ENCODE measurements around the gene KCNAB1.
A peak's percentile ranks its signal among the peaks of the same experiment; 100 is the strongest.

- TF ChIP-seq POLR2A (IDR thresholded peaks at IDR 0.05; ENCODE audit: low read depth, low read length): no peak
- TF ChIP-seq CTCF (IDR thresholded peaks at IDR 0.05 in 2 of 3, conservative IDR thresholded peaks at IDR 0.05 in 1 of 3; ENCODE audit: control insufficient read depth in 2 of 3, extremely low read depth in 1 of 3, insufficient read depth in 1 of 3, low read depth in 3 of 3, low read length in 3 of 3): peak; percentile 80 to 92 (median 92)
- TF ChIP-seq EGR1 (IDR thresholded peaks at IDR 0.05; ENCODE audit: borderline replicate concordance in 1 of 2, low read depth in 2 of 2, low read length in 2 of 2): no peak
- TF ChIP-seq YY1 (IDR thresholded peaks at IDR 0.05; ENCODE audit: low read depth, low read length): no peak
- no peak for TF ChIP-seq EZH2 (IDR thresholded peaks at IDR 0.05; ENCODE audit: borderline replicate concordance, control insufficient read depth, low read depth, low read length)
- no peak for TF ChIP-seq POU2F2 (IDR thresholded peaks at IDR 0.05; ENCODE audit: borderline replicate concordance, low read depth, low read length)
- TF ChIP-seq POLR2AphosphoS5 (IDR thresholded peaks at IDR 0.05; ENCODE audit: low read length): no peak
- TF ChIP-seq BRCA1 (IDR thresholded peaks at IDR 0.05; ENCODE audit: low read depth, low read length): no peak
Observed at GRCh38 chr3:156150434-156151066, 30.2 kb downstream of the KCNAB1 start.
